Breast epithelium (tissue), 4 donors: Measurements from ENCODE around the gene ANXA6. TPM values are rescaled to one million over a fixed set of nuclear protein-coding genes. Genes with fewer than 3 reads are reported as not detected.

Experiments used
- DNase-seq, 2 donors: peaks; one replicate each; pipeline ENCODE4 v3.0.0-alpha.2; 2019; ENCODE audit warnings: low spot score in 2 of 2
- H3K27ac ChIP-seq, 2 donors: fragments of 200-600 bp; sonication (generic) in 1 of 2; one replicate each; pipeline ENCODE4 v1.5.1; 2016 to 2019; ENCODE audit warnings: mild to moderate bottlenecking in 1 of 2
- H3K27me3 ChIP-seq, 2 donors: fragments of 200-600 bp; sonication (generic) in 1 of 2; one replicate each; pipeline versions ENCODE4 v1.5.1 to v1.6.0; 2017 to 2019; ENCODE audit warnings: control low read depth in 1 of 2, mild to moderate bottlenecking in 1 of 2
- H3K36me3 ChIP-seq: fragments of 200-600 bp; one replicate; pipeline ENCODE4 v1.5.1; 2019
- H3K4me1 ChIP-seq, 2 donors: fragments of 200-600 bp; sonication (generic); one replicate each; pipeline ENCODE4 v1.5.1; 2016 to 2019; ENCODE audit warnings: control low read depth in 1 of 2
- H3K4me3 ChIP-seq, 3 donors: fragments of 200-600 bp; sonication (generic); 1 replicate in 2 of 3; 2 replicates in 1 of 3; pipeline ENCODE4 v1.5.1; 2016 to 2019; ENCODE audit warnings: mild to moderate bottlenecking in 3 of 3, moderate library complexity in 2 of 3
- H3K9me3 ChIP-seq, 2 donors: fragments of 200-600 bp; sonication (generic) in 1 of 2; one replicate each; pipeline ENCODE4 v1.5.1; 2016 to 2019; ENCODE audit warnings: control low read depth in 1 of 2
- CTCF ChIP-seq, 3 donors: fragments of 450-650 bp; IDR thresholded peaks; one replicate each; pipeline ENCODE4 v1.5.1; 2016 to 2017; ENCODE audit warnings: antibody characterized with exemption in 3 of 3, mild to moderate bottlenecking in 3 of 3, moderate library complexity in 3 of 3
- POLR2A ChIP-seq: fragments of 450-650 bp; IDR thresholded peaks from one replicate; pipeline ENCODE4 v1.6.1; 2016; ENCODE audit warnings: antibody characterized with exemption, mild to moderate bottlenecking, moderate library complexity
- POLR2AphosphoS5 ChIP-seq, 3 donors: sonication (generic); formaldehyde crosslinking; IDR thresholded peaks; one replicate each; pipeline ENCODE4 v1.6.1; 2017; ENCODE audit warnings: antibody characterized with exemption in 3 of 3
- intact Hi-C: fragments of 100-400 bp; cut with DNase I; formaldehyde crosslinking; loops from one replicate; pipeline ENCODE4 v1.15.1; 2023; ENCODE audit warnings: low total_unique reads
- total RNA-seq, 3 donors: library from RNA; depleted of rRNA; stranded (reverse); fragments of >200 nt; gene quantifications; one replicate each; pipeline ENCODE4 v1.1.0, GENCODE V29; 2016

The ANXA6 gene
- total RNA-seq, 3 donors from 2014 or later: 206 to 320 (median 276) TPM

DNA sequence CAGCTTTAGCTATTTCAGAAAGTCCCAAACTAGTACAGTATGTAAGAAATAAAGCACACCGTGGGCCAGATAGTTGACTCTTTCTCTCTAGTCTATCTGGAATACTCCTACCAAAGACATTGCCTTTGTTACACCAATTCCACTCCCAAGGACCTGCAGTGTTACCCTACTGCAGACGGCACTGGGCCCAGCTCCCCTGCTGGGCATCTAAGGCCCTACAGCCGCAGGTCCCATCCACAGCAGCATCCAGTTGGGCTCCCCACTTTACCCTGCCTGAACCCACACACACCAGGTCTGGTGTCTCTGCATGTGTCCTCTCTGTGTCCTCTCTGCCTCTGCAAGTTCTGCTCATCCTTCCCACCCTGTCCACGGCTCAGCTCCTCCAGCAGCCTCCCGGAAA lies 99.3 kb downstream of the ANXA6 start:
- Histone ChIP-seq H3K27ac (no peak overlapping the region), H3K4me1 (no peaks in the 10 kb centered on the region), H3K4me3 (no peak overlapping the region), H3K27me3 (no peaks in the 10 kb centered on the region), H3K9me3 (no peaks in the 10 kb centered on the region), H3K36me3 (no peaks in the 10 kb centered on the region)
- TF ChIP-seq CTCF (IDR thresholded peaks at IDR 0.05) (no peak), POLR2AphosphoS5 (IDR thresholded peaks at IDR 0.05) (no peak), POLR2A (no peak)
- DNase-seq: no peak
- intact Hi-C loops: no loop called here

- TF ChIP-seq CTCF (IDR thresholded peaks at IDR 0.05) (no peak), POLR2A (no peak), POLR2AphosphoS5 (IDR thresholded peaks at IDR 0.05) (no peak)
- no peaks in the 10 kb centered on the region for H3K27me3 ChIP-seq
- H3K4me3 ChIP-seq: no peak overlapping the region
- no peak for DNase-seq
- intact Hi-C loops: no loop called here
- no peaks in the 10 kb centered on the region for H3K4me1 ChIP-seq
- no peaks in the 10 kb centered on the region for H3K36me3 ChIP-seq
- H3K27ac ChIP-seq: no peak overlapping the region
- no peaks in the 10 kb centered on the region for H3K9me3 ChIP-seq
Observed at GRCh38 chr5:151056379-151057325, 100.9 kb downstream of the ANXA6 start.

DNA sequence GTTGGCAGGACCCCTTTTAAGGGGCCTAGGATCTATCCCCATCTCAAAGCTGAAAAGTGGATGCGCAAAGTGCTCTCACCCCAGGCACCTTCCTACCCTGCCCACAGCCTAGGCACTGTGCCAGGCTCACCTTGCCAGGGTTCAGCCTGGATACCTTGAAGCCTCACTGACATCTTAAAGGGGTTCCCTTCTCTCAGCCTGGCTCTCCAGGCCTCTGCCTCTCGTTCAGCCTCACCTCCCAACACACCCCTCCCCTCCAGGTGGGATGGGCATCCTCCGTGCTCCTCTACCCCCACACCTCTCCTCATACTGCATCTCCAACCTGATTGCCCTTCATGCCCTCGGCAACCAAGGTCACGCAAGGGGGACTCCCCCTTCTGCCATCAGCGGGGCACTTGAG lies 102.2 kb downstream of the ANXA6 start:
- no peaks in the 10 kb centered on the region for H3K9me3 ChIP-seq
- no peak overlapping the region for H3K27ac ChIP-seq
- TF ChIP-seq CTCF (IDR thresholded peaks at IDR 0.05) (no peak), POLR2AphosphoS5 (IDR thresholded peaks at IDR 0.05) (no peak)
- H3K4me3 ChIP-seq: no peak overlapping the region
- intact Hi-C loops: no loop called here
- no peaks in the 10 kb centered on the region for H3K36me3 ChIP-seq
- H3K4me1 ChIP-seq: no peaks in the 10 kb centered on the region
- no peak for DNase-seq
- H3K27me3 ChIP-seq: no peaks in the 10 kb centered on the region

- no peaks in the 10 kb centered on the region for H3K36me3 ChIP-seq
- H3K27ac ChIP-seq: no peak overlapping the region
Observed at GRCh38 chr5:151054709-151055108, 102.9 kb downstream of the ANXA6 start.

More at GRCh38 chr5:151054709-151055108, 102.9 kb downstream of the ANXA6 start:
- Histone ChIP-seq H3K9me3 (no peaks in the 10 kb centered on the region), H3K4me1 (no peaks in the 10 kb centered on the region), H3K27me3 (no peaks in the 10 kb centered on the region), H3K4me3 (no peak overlapping the region)
- DNase-seq: no peak
- intact Hi-C loops: no loop called here
- TF ChIP-seq CTCF (IDR thresholded peaks at IDR 0.05) (no peak), POLR2A (no peak), POLR2AphosphoS5 (IDR thresholded peaks at IDR 0.05) (no peak)
